Measurements from ENCODE around the gene PCDH12. TPM values are rescaled to one million over a fixed set of nuclear protein-coding genes. Genes with fewer than 3 reads are reported as not detected.

Gene PCDH12
- total and polyA plus RNA-seq, 10 of the 15 experiments (the other 5 are each of a cell fraction or from before 2014, with no cell fraction given), result 0.01 to 0.14 (median 0.06) TPM; not detected in 4

- no peak for TF ChIP-seq CUX1 (IDR thresholded peaks at IDR 0.05; ENCODE audit: insufficient replicate concordance, low read depth, low read length)
- TF ChIP-seq ZBTB40 (IDR thresholded peaks at IDR 0.05; ENCODE audit: borderline replicate concordance), result peak; percentile 83
- no peak for TF ChIP-seq MAX (IDR thresholded peaks at IDR 0.05; ENCODE audit: low read depth, low read length)
- TF ChIP-seq IKZF2 (IDR thresholded peaks at IDR 0.05), result peak; percentile 20 to 45; a peak in 2 of 4 replicates
- TF ChIP-seq LARP7 (IDR thresholded peaks at IDR 0.05), result peak; percentile 84
- no peak for TF ChIP-seq ZNF274 (IDR thresholded peaks at IDR 0.05; ENCODE audit: insufficient read depth, insufficient read length)
- no peak for TF ChIP-seq EZH2 (IDR thresholded peaks at IDR 0.05; ENCODE audit: borderline replicate concordance, control insufficient read depth, low read depth, low read length)
- no peak for TF ChIP-seq WRNIP1 (IDR thresholded peaks at IDR 0.05; ENCODE audit: borderline replicate concordance, low read depth, low read length)
- no peak for TF ChIP-seq RBBP5 (conservative IDR thresholded peaks at IDR 0.05)
- no peak for TF ChIP-seq ESRRA (IDR thresholded peaks at IDR 0.05; ENCODE audit: low read length)
- TF ChIP-seq ZSCAN29 (IDR thresholded peaks at IDR 0.05), result no peak; the same call in 1 of the 2 replicates
- no peak for TF ChIP-seq JUNB (IDR thresholded peaks at IDR 0.05)
- TF ChIP-seq ZNF24 (IDR thresholded peaks at IDR 0.05), result no peak
- no peak for TF ChIP-seq SP1 (IDR thresholded peaks at IDR 0.05; ENCODE audit: low read depth, low read length)
- no peak for TF ChIP-seq RELA (IDR thresholded peaks at IDR 0.05; ENCODE audit: borderline replicate concordance, partially characterized antibody)
- peak; percentile 72; the same call in 1 of the 2 replicates for TF ChIP-seq MLLT1 (IDR thresholded peaks at IDR 0.05)
- TF ChIP-seq IRF3 (IDR thresholded peaks at IDR 0.05), result no peak
- peak; percentile 89 for TF ChIP-seq POLR2AphosphoS5 (IDR thresholded peaks at IDR 0.05; ENCODE audit: low read length)
These were observed 11.1 kb upstream of the PCDH12 start, which contains the start of gene RNF14 (continued) for GRCh38 chr5:141968914-141969608.
